IPS DF 19.7 (cell line): ENCODE measurements around the gene RASA2.
A peak's percentile ranks its signal among the peaks of the same experiment; 100 is the strongest.

Experiments used
- DNase-seq: peaks from one replicate; pipeline ENCODE4 v3.0.0-alpha.2; 2013; ENCODE audit warnings: low read depth, low spot score

The RASA2 gene

DNA sequence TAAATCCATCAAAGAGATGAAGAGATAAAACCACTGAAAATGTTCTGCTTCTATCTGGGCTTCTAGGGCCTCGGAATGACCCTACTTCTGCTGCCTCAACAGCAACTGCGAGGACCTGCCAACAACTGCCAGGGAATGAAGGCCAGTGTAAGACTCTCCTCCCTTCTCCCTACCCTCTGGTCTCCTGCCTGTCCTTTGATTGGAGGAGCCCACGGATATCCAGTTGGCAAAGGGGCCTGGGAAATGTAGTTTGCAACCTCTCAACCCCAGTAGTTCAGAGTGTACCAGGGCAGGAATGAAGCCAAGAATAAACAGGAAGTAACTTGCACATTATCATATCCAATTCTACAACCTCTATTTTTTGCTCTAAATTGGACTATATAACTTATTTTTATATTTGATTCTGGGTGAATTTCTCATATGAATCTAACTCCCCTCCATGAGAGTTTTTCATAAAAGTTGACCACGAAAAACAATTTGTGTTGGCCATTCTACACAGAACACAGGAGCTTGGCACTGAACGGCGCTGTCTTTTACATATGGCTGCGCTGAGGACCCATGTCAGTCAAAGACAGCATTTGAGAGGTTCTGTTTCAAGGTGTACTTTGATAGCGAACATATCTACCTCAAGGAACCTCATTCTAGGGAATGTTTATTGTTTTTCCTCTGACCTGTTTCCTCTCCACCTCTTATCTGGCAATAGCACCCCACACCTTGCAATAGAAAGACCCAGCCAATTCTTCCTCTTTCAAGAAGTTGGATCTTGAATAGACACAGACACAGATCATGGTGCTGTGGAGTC, 160.1 kb downstream of the RASA2 start:
- peak; percentile 63 for DNase-seq

DNA sequence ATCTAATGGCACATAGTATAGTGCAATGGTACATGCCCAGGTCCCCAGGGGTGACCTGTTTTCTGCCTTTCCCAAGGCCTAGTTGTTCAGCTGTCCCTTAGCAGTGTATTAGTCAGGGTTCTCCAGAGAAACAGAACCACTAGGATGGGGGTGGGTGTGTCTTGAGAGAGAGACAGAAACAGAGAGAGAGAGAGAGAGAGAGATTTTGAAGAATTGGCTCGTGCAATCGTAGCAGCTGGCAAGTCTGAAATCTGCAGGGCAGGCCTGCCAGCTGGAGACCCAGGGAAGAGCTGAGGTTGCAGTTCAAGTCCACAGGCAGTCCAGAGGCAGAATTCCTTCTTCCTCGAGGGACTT, 160.7 kb downstream of the RASA2 start:
- DNase-seq: no peak

DNA sequence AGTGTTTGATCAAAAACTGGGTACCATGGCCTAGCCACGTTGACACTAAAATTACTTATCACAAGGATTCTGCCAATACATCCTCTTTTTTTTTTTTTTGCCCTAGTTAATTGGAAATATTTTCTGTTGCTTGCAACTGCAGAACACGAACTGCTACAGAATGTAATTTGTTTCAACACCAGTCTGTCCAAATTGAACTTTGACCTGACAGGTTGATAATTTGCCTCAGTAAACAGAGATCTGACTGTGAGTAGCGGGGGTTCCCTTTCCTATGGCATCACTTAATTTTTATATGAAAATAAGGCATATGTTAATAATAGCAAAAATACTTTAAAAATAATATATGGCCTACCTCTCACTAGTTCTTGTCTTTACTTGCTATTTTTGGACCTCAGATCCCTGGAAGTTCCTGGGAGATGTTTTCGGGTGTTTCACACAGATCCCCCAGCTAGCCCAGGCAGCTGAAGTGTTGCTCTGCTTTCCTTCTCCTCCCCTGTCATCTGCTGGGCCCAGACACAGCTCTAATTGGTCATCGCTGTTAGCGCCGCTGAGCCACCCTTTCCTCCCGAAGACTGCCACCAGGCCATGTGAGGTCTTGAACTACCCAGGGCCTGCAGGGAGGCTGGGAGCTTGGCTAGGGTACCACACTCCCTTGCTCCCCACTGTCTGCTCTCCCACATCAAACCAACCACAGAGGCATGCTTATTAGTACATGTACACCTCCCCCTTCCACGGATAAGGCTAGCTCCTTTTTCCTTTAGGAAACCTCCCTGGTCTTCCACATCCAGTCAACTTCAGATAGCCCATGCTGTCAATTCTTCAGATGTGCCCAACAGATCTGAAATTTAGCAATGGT, 161.5 kb downstream of the RASA2 start:
- DNase-seq: no peak

DNA sequence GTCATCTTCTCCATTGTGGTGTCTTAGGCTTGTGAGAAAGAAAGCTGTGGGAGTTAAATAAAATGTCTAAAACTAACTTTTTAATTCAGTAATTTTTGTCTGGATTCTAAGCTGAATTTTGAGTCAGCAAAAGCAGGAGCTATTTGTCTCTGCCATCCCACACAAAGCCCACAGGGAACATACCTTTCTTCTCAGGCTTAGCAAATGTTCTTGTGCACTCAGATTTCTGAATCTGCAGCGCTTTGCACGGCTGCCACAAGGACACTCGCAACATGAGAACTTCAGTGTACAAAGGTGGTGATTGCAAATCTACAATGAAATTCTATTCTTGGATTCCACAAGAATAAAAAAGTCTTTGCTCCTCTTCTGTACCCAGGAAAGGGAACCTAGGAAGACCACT, 163.0 kb downstream of the RASA2 start:
- no peak for DNase-seq

DNA sequence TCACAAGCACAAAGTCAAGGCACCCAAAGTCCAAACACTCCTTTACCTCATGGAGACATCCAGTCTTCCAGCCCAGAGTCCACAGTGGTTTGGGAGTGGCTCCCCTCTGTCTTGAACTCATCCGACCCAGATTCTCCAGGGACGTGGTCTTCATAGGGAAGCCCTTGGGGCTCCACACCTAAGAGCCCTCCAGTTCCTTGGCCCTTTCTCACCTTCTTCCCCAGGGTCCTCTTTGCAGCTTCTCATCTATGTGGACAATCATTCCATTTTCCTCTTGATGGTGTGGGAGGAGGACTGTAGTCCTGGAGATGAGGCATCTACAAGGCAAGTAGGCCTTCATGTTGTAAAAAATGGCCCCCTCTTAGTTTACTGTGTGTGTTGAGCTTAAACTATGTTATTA, 164.0 kb downstream of the RASA2 start:
- no peak for DNase-seq

DNA sequence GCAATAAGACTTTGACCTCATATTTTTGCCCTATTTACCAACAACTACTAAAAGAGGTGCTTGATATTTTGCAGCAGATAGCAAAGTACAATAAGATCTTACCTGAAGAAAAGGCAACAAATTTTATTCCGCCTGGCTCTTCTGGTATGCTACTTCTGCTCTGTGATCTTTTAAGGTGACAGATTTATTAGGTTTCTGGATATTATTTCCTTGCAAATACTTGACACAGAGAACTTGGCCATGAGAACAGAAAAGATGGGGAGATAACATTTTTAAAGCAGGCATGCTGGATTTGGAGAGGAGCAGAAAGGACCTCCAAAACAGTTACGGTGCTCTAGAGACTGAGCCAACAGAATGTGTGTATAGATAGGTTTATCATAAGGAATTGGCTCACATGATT, 164.6 kb downstream of the RASA2 start:
- no peak for DNase-seq

DNA sequence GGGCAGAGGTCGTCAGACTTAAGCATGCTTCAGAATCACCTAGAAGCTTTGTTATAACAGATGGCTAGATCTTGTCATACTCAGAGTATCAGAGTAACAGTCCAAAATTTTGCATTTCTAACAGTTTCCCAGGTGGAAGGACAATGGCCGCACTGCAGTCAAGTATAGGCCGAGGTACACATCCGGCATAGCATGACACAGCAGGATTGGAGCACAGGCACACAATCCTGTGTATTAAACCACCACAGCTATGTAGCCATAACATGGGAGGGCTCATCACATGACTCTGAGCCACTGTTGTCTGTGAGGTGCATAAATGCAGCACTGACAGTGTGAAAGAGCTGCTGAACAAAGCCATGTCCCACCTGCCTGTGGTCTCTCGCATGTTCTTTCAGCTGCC, 165.5 kb downstream of the RASA2 start:
- no peak for DNase-seq

DNA sequence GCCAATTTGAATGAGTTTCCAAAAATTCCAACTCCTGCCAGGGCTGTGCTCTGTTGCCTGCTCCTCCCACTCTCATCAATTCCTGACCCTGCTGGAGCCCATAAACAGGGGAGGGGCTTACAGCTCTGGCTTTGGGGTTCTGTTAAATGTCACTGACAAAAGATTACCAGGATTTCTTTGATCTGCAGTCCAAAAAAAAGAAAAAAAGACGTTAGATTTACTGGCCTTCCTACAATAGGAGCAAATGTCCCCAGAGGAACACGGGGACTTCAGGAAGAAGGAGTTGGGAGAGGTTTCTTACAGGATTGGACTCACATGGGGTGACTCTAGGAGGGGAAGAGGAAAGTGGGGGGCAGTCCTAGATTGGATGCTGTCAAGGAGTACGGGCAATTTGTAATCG, 167.0 kb downstream of the RASA2 start:
- DNase-seq: no peak

DNA sequence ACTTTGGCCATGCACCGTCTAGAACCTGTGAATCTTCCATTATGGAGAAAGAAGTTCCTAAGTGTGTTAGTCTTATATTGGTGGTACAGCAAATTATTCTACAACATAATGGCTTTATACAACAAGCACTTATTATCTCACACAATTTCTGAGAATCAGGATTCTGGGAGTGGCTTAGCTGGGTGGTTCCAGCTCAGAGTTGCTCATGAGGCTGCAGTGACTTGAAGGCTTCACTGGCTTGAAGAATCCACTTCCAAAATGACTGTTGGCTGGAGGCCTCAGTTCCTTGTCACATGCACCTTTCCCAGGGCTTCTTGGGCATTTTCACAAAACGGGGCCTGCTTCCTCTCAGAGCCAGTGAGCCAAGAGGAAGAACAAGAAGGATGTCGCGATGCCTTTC, 169.0 kb downstream of the RASA2 start:
- no peak for DNase-seq

DNA sequence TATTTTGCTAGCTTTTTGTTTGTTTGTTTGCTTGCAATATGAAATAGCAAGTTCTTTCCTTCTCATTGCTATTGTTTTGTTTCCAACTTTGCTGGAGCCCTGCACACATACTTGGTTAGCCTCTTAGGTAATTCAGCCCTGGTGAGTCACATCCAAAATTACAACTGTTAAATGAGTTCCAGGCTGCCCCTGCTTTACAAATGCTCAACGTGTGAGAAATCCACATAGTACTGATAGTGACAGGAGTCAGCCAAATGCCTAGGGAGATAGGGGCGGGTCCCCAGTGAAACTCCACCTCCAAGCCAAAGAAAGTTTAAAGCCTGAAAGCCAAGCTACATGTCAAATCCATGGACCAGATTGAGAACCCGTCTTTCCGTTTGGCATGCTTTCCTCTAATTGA, 169.9 kb downstream of the RASA2 start:
- DNase-seq: no peak

DNA sequence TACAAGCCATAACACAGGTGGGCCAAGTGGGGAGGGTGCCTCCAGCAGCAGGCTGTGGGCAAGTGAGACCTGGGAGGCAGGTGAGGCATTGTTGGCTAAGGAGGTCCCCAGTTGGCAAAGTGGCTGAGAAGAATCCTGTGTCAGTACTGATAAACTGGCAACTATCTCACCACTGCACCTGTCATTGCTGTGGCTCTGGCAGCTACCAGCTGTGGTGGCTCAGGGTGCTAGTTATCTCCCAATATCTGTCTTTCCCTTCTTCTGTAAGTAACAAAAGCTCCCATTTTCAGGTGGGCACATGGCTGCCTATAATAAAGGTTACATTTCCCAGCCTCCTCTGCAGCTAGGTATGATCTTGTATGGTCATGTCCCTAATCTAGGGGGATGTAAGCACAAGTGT, 170.7 kb downstream of the RASA2 start:
- no peak for DNase-seq

DNA sequence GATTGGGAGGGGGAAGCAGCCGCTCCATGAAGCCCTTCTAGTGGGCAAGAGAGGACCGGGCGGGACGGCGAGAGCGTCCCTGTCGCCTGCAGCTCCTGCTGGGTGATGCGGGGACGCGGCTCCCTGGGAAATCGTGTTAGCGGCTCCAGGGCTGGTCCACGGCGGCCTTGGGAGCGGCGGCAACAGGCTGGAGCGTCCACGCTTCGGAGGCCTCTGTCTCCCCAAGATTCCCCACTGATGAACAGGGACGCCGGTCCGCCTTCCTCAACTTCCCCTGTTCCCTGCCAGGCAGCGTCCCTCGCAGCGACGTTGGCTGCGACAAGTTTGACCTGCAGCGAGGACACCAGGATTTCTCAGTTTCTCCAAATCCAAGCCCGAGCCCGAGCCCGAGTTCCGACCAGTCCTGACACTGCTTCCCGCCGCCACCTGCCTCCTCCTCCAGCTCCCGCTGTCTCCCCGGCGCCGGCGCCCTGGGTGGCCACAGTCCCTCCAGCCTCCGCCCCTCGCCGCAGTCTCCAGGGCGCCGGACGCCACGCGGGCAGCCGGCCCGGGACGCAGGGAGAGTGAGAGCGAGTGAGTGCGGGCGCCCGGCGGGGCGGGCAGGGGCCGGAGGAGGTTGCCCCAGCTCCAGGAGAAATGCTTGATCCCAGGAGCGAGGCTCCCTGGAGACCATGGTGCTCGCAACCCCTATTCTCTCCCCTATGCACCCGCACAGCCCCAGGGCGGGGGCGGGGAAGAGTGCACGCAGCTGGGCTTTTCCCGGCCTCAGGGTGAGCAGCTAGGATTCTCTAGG, 173.2 kb downstream of the RASA2 start:
- DNase-seq: no peak

DNA sequence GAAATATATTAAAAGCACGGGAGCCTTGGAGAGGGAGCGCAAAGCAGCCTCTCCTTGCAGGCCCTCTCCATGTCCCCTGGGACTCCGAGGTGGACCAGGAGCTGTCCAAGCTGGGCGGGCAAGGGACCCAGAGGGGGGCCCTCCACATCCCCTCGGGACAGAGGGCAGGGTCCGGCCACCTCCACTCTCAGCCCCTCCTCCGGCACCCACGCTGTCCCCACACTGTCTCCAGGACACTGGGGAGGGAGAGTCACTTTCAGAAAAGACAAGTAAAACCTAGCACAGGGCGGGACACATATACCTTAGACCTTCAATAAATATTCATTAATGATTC, 173.8 kb downstream of the RASA2 start:
- no peak for DNase-seq

DNA sequence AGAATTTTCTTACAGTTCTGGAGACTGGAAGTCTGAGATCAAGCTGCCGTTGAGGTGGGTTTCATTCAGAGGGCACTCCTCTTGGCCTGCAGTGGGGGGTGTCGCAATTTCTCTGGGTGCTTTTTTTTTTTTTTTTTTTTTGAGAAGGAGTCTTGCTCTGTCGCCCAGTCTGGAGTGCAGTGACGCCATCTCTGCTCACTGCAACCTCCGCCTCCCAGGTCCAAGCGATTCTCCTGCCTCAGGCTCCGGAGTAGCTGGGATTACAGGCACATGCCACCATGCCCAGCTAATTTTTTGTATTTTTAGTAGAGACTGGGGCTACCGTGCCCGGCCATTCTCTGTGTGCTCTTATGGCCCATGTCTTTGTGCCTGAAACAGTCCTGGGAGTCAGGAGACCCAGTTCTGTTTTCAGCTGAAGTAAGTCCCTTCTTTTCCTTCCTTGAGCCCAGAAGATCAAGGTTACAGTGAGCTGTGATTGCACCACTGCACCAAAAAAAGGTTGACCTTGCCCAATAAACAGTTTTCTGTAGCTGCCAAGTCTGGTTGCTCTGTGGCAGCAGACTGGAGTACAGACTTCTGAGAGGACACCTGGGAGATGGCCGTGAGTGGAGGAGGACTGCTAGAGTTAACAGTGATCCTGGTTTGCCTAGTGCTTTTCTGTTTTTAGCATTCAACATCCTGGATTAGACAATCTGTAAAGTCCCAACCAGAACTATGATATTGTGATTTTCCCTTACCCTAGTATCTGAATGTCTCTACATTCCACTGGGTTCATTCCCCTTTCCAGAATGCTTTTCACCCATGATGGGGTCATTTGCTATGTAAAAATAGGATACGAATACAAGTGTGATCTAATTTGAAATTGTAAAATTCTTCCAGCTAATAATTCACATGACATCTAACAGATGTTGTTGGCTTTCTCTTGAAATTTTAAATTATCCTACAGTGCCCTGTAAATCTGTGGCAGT, 174.7 kb downstream of the RASA2 start:
- no peak for DNase-seq

DNA sequence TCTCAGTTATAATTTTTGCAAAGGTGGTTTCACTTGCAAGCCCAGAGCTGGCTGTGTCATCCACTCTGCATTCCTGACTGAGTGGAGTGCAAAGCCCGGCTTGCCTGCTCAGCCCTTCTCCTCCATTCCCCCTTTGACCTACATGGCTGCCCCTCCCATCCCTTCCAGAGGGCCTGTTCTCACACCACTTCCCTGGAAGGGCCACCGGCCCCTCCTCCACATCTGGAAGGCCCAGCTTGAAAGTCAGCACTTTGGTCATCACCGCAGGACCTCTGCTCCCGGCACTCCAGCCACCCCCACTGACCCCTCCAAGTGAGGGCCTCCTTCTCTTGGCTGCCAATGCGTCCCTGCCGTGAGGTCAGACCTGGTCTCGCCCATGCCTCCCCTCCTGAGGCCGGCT, 177.2 kb downstream of the RASA2 start:
- DNase-seq: no peak
